BLaER1 treated with 17β-estradiol and CSF1 and Interleukin-3, amounts not matched to agents 10 nM and 100 nM (cell line): Measurements from ENCODE around the gene MADCAM1.
"Not testable (repeated sequence)": the region's sequence is repeated elsewhere in the genome, so short reads cannot be mapped to it uniquely, and the experiment has no call there.

Source experiments
- H3K27ac ChIP-seq, 11 experiments: shearing (Covaris generic); formaldehyde crosslinking; 2 replicates each; pipeline ENCODE4 v1.8.1; 2022
- H3K27me3 ChIP-seq, 11 experiments: shearing (Covaris generic); formaldehyde crosslinking; 2 replicates each; pipeline ENCODE4 v1.8.1; 2022
- H3K36me3 ChIP-seq, 11 experiments: shearing (Covaris generic); formaldehyde crosslinking; 2 replicates each; pipeline ENCODE4 v1.8.1; 2022
- H3K4me1 ChIP-seq, 10 experiments: shearing (Covaris generic); formaldehyde crosslinking; 2 replicates each; pipeline ENCODE4 v1.8.1; 2022
- H3K4me2 ChIP-seq, 11 experiments: shearing (Covaris generic); formaldehyde crosslinking; 2 replicates each; pipeline ENCODE4 v1.8.1; 2022
- H3K4me3 ChIP-seq, 10 experiments: shearing (Covaris generic); formaldehyde crosslinking; 2 replicates each; pipeline ENCODE4 v1.8.1; 2022
- H3K9ac ChIP-seq, 11 experiments: shearing (Covaris generic); formaldehyde crosslinking; 2 replicates each; pipeline ENCODE4 v1.8.1; 2022
- H3K9me3 ChIP-seq, 11 experiments: shearing (Covaris generic); formaldehyde crosslinking; replicated peaks in 1 of 11; 2 replicates each; pipeline ENCODE4 v1.8.1; 2022
- H4K20me1 ChIP-seq, 11 experiments: shearing (Covaris generic); formaldehyde crosslinking; 2 replicates each; pipeline ENCODE4 v1.8.1; 2022
- Cebpa-rat ChIP-seq, 11 experiments: shearing (Covaris generic); IDR thresholded peaks; 2 replicates each; pipeline ENCODE4 v1.8.1; 2022

MADCAM1 gene

DNA sequence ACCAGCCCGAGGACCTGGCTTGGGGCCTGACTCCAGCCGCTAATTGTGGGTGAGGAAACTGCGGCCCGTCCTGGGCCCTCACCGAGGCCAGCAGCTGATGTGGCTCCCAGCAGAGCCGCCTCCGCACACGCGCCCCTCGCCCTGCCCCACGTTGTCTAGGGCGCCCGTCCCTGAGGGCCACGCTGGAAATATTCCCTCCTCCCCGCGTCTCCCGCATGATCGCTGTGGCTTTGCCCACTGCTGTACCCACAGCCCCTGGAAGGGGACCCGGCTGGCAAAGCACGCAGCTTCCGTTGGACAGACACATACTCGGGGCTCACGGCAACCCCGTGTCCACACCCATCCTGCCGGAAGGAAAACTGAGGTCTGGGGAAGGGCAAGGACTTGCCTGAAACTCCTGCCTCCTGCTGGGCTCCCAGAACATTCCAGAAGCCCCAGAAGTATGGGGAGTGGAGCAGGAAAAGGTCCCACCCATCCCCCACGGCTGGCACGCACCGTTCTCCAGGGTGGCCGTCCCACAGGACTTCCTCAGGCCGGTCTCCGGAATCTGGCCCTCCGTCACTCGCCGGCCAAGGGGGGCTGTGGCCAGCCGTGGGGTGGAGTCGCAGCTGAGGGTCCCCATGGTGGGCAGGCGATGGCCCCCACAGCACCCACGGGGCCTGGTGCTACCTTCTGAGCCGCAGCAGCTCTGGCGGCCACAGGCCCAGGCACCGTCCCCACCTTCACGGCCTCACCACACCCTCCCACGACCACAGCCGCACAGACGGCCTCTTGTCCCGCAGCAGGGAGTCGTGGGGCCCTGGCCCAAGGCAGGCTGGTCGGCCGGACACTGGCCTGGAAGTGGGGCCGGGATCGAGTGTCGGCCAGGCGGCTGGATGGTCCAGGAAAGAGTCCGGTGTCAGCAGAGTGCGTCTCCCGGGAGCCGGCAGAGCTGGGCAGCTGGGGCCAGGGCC lies 21.9 kb upstream of the MADCAM1 start:
- Histone ChIP-seq H3K9me3 (no peaks in the 10 kb centered on the region), H3K4me1 (peaks cover 0 to 5% (median 0%) of the 10 kb centered on the region in 10 experiments; a peak in 3 of 20 replicates), H3K4me3 (no peak overlapping the region), H3K27ac (no peak overlapping the region), H3K27me3 (no peaks in the 10 kb centered on the region), H3K36me3 (no peaks in the 10 kb centered on the region), H3K4me2 (no peak overlapping the region), H4K20me1 (no peaks in the 10 kb centered on the region; a peak in 1 of 22 replicates), H3K9ac (no peak overlapping the region)
- no peak for TF ChIP-seq Cebpa-rat (IDR thresholded peaks at IDR 0.05)

- Histone ChIP-seq H3K36me3 (no peaks in the 10 kb centered on the region), H3K4me1 (0 out of 20 replicates have a peak, but pooled peaks cover 0 to 5% (median 0%) of the 10 kb centered on the region in 10 experiments), H4K20me1 (no peaks in the 10 kb centered on the region; a peak in 1 of 22 replicates), H3K4me3 (no peak overlapping the region), H3K9ac (no peak overlapping the region), H3K4me2 (no peak overlapping the region), H3K9me3 (peaks cover 4 to 9% (median 6%) of the 10 kb centered on the region in 11 experiments; a peak in 19 of 22 replicates), H3K27me3 (no peaks in the 10 kb centered on the region), H3K27ac (no peak overlapping the region)
- no peak for TF ChIP-seq Cebpa-rat (IDR thresholded peaks at IDR 0.05)
Measured at GRCh38 chr19:475360-475759, 20.9 kb upstream of the MADCAM1 start.

GRCh38 chr19:478236-478903 lies 17.9 kb upstream of the MADCAM1 start:
- Histone ChIP-seq H4K20me1 (no peaks in the 10 kb centered on the region), H3K9ac (no peak overlapping the region), H3K36me3 (no peaks in the 10 kb centered on the region), H3K4me2 (no peak overlapping the region), H3K4me3 (no peak overlapping the region), H3K9me3 (peaks cover 21 to 32% (median 26%) of the 10 kb centered on the region in 11 experiments), H3K4me1 (no peaks in the 10 kb centered on the region), H3K27me3 (no peaks in the 10 kb centered on the region), H3K27ac (no peak overlapping the region)
- no peak for TF ChIP-seq Cebpa-rat (IDR thresholded peaks at IDR 0.05)

DNA sequence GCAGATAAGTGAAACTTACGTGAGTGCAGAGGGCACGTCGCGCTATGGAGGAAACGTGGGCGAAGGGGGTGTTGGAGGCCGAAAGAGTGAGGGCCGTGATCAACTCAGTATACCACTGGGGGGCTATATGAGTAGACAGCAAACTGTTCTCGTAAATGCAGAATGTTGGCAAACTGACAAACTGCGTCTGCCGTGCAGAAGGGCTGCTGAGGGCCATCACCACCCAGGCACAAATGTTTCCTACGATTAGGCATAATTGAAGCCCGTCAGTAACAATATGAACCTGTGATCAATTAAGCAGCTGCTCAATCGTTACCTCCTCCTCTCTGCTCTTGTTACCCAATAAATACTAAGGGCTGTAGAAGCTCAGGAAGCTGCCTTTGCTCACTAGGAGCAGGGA lies 17.3 kb upstream of the MADCAM1 start:
- Histone ChIP-seq H3K4me3 (no peak overlapping the region), H3K9me3 (peaks cover 21 to 32% (median 26%) of the 10 kb centered on the region in 11 experiments), H3K4me2 (no peak overlapping the region), H3K27me3 (no peaks in the 10 kb centered on the region), H3K36me3 (no peaks in the 10 kb centered on the region), H3K4me1 (no peaks in the 10 kb centered on the region), H3K9ac (no peak overlapping the region), H3K27ac (no peak overlapping the region), H4K20me1 (no peaks in the 10 kb centered on the region)
- no peak for TF ChIP-seq Cebpa-rat (IDR thresholded peaks at IDR 0.05)

GRCh38 chr19:480016-480855 lies 16.1 kb upstream of the MADCAM1 start:
- no peak for TF ChIP-seq Cebpa-rat (IDR thresholded peaks at IDR 0.05)
- Histone ChIP-seq H3K9ac (no peak overlapping the region), H3K27ac (no peak overlapping the region), H3K4me2 (no peak overlapping the region), H4K20me1 (no peaks in the 10 kb centered on the region), H3K9me3 (peaks cover 21 to 32% (median 26%) of the 10 kb centered on the region in 11 experiments), H3K4me1 (no peaks in the 10 kb centered on the region; a peak in 1 of 20 replicates), H3K4me3 (no peak overlapping the region), H3K27me3 (no peaks in the 10 kb centered on the region), H3K36me3 (no peaks in the 10 kb centered on the region)

DNA sequence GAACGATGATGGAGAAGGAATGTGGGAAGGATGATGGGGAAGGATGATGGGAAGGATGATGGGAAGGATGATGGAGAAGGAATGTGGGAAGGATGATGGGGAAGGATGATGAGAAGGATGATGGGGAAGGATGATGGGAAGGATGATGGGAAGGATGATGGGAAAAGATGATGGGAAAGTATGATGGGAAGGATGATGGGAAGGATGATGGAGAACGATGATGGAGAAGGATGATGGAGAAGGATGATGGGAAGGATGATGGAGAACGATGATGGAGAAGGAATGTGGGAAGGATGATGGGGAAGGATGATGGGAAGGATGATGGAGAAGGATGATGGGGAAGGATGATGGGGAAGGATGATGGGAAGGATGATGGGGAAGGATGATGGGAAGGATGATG lies 15.2 kb upstream of the MADCAM1 start:
- H4K20me1 ChIP-seq, H3K4me3 ChIP-seq, H3K4me1 ChIP-seq, H3K9ac ChIP-seq, H3K27me3 ChIP-seq, H3K36me3 ChIP-seq, H3K4me2 ChIP-seq, H3K27ac ChIP-seq: not testable (repeated sequence)
- H3K9me3 ChIP-seq = peaks cover 21 to 32% (median 26%) of the 10 kb centered on the region in 11 experiments

GRCh38 chr19:482186-483041 lies 13.9 kb upstream of the MADCAM1 start:
- no peaks in the 10 kb centered on the region for H4K20me1 ChIP-seq
- H3K4me1 ChIP-seq = peaks cover 0 to 2% (median 0%) of the 10 kb centered on the region in 10 experiments; a peak in 2 of 20 replicates
- no peaks in the 10 kb centered on the region for H3K27me3 ChIP-seq
- TF ChIP-seq Cebpa-rat (IDR thresholded peaks at IDR 0.05) = no peak
- no peak overlapping the region for H3K4me3 ChIP-seq
- H3K27ac ChIP-seq = no peak overlapping the region
- no peaks in the 10 kb centered on the region for H3K36me3 ChIP-seq
- no peak overlapping the region for H3K4me2 ChIP-seq
- no peak overlapping the region for H3K9ac ChIP-seq
- H3K9me3 ChIP-seq = peaks cover 21 to 32% (median 26%) of the 10 kb centered on the region in 11 experiments

- Histone ChIP-seq H4K20me1 (no peaks in the 10 kb centered on the region), H3K27me3 (no peaks in the 10 kb centered on the region), H3K27ac (no peak overlapping the region), H3K4me2 (no peak overlapping the region), H3K4me1 (peaks cover 0 to 10% (median 6%) of the 10 kb centered on the region in 10 experiments; a peak in 10 of 20 replicates), H3K4me3 (no peak overlapping the region), H3K36me3 (no peaks in the 10 kb centered on the region), H3K9me3 (peaks cover 21 to 32% (median 26%) of the 10 kb centered on the region in 11 experiments), H3K9ac (no peak overlapping the region)
- no peak for TF ChIP-seq Cebpa-rat (IDR thresholded peaks at IDR 0.05)
Measured at GRCh38 chr19:483332-484072, 12.8 kb upstream of the MADCAM1 start.
